Activated CD4-positive, CD25-positive, alpha-beta regulatory T cell treated with anti-CD3 and anti-CD28 coated beads, Interleukin-2, amount 50 U/mL, for 16 hours (primary cell): ENCODE results near the gene STX18.

Experiments
- DNase-seq: peaks from one replicate; pipeline ENCODE4 v3.0.0-alpha.2; 2020; ENCODE audit warnings: low read depth, low spot score

The STX18 gene

DNA sequence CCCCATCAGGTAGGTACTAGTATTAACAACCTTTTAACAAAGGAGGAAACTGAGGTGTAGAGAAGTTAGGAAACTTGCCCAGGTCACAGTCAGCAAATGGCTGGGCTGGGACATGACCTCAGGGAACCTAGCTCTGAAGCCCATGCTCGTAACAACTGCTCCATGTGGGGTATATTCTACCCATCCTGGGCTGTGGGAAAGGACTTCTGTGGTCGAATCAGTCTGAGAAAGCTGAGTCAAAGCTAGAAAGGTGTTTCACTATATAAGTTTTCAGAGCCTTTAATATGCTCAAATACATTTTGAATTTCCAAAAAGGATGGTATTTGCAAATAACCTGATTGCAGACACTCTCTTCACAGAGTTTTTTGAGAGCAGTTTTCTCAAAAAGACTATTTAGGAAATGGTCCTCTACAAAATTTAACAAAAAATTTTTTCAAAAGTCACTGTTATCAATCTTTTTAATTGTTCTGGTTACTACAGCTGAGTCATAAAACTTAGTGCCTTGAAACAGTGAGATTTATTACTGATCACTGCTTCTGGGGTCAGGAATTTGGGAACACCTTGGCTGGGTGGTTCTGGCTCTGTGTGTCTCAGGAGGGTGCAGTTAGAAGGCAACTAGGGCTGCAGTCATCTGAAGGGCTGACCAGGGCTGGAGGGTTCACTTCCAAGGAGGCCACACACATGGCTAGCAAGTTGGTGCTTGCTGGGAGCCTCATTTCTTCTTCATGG lies 101.4 kb downstream of the STX18 start:
- DNase-seq: no peak

GRCh38 chr4:4439782-4440181 lies 102.1 kb downstream of the STX18 start:
- no peak for DNase-seq

- DNase-seq: no peak
These were observed 103.0 kb downstream of the STX18 start for GRCh38 chr4:4438891-4439290.

DNA sequence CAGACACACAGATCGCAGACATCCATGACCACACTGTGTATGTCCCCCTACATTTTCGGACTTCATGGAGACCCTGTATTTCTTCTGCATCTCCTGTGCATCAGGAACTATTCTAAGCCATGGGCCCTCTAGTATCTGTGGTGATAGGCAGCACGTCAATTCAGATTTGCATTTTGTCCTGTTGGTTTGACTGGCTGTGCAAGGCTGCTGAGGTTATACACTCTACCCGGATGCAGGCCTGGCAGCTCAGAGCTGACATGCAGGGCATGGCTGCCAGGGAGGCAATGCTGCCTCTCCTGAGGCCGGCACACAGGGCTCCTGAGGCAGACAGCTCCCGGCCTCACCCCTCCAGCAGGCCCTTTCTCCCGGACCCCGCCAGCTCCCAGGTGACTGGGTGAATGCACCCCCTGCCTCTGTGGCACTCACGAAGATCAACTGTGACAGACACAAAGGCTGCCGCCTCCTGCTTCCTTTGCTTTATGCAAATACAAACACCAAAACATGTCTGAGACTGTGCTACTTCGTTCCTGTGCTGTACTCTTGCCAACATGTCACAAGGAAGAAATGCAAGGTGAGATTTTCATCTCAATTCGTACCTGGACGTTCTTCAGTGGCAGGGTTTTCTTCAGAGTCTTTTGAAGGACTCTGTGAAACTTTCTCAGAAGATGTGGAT lies 103.9 kb downstream of the STX18 start:
- no peak for DNase-seq

- no peak for DNase-seq
These were observed 105.5 kb downstream of the STX18 start for GRCh38 chr4:4436244-4436823.

GRCh38 chr4:4433941-4434340 lies 107.9 kb downstream of the STX18 start:
- no peak for DNase-seq

- DNase-seq: no peak
These were observed 109.3 kb downstream of the STX18 start for GRCh38 chr4:4432341-4433125.

DNA sequence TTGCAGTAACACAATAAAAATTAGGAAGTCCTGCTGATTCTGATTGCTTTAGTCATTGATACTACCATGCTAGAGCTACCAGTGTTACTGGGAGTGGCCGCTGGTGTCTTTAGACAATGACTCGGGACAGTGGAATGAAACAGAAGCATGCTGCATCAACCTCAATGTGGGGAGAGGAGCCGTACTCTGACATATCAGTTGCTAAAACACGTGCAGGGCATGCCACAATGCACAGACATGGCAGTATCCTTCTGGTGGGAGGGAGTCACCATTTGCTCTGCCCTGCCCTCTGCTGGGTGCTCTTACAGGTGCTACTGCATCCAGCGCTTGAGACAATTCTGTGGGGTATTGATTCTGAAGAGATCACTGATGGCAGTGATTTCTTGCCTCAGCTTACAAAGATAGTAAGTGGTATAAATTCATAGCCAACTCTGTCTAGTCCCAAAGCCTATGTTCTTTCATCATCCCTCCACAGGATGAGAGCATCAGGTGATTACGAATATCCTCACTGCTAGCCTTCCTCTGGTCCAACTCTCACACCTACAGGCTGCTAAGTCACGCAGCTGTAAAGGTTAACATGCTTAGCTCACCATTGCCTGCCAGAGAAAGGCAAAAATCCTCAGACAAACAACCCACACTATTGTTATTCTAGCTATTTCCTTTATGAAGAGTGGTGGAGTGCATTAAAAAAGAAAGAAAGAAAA lies 111.2 kb downstream of the STX18 start:
- no peak for DNase-seq

GRCh38 chr4:4428966-4429875 lies 112.6 kb downstream of the STX18 start:
- no peak for DNase-seq

DNA sequence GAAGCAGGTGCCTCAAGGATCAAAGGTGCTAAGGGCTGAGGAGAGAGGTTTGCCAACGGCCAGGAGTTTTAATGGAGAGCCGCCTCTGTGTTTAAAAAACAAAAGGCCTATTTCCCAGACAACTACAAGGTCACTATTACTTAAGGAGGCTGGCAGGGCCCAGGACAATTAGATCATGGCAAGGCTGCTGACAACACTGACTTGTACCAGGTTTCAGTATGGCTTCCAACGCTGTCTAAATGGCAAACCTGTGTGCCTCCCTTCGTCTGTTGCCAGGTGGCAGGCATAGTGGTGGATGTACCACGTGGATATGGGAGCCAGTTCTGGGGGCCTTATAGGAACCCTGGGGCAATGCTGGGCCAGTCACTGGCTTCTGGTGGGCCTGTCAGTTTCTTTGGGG lies 114.0 kb downstream of the STX18 start:
- DNase-seq: no peak

- no peak for DNase-seq
These were observed 114.6 kb downstream of the STX18 start for GRCh38 chr4:4427121-4427870.

GRCh38 chr4:4426511-4427120 lies 115.2 kb downstream of the STX18 start:
- DNase-seq: no peak

- no peak for DNase-seq
These were observed 116.2 kb downstream of the STX18 start for GRCh38 chr4:4425696-4426095.

DNA sequence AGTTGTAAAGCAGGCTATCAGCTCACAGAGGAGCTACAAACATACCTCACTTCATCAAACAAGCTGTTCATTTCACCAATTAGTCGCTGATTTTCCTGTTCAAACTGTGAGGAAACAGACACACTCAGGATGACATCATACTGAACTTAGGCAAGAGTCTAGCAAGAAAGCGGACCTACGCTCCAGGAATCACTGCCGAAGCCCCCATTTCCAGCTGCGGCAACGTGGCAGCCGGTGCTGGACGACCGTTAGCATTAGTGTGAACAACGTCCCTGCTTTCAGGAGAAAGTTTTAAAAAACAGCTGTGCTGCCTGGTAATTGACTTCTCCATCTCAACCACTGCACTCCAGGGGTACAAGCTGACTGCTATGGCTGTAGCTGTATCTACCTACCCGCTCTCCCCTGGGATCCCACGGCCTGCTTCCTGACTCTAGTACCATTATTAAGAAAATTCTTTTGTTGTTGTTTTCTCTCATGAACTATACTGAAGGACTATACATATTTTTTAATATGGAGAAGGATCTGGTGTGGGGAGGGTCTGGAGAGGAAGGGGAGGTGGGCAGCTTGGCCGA lies 116.6 kb downstream of the STX18 start:
- no peak for DNase-seq

DNA sequence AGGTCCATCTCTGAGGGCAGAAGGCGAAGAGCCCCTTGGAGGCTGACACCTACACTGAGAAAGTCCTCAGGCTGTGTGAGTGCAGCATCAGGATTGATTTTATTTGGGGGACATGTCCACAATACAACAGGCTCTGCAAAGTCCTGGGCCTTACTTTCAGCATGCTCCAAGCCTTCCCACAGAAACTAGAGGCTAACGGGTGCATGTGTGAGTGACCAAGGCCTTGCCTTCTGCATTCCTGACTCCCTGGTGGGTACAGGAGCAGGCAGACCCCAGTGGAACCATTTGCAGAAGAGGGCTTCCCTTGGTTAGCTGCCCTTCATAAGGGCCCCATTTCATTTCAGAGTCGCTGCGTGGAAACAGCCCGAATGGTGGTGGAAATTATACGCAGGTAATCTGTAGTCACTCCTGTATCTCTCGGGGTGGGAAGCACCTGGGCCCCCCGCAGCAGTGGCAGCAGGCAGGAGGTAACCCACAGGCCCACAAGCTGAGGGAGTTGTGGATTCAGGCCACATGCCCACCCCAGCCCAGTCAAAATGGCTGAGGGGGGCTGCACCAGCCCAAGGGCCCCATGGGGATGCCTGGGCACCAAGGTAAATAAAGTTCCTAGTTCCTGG lies 117.2 kb downstream of the STX18 start:
- no peak for DNase-seq

DNA sequence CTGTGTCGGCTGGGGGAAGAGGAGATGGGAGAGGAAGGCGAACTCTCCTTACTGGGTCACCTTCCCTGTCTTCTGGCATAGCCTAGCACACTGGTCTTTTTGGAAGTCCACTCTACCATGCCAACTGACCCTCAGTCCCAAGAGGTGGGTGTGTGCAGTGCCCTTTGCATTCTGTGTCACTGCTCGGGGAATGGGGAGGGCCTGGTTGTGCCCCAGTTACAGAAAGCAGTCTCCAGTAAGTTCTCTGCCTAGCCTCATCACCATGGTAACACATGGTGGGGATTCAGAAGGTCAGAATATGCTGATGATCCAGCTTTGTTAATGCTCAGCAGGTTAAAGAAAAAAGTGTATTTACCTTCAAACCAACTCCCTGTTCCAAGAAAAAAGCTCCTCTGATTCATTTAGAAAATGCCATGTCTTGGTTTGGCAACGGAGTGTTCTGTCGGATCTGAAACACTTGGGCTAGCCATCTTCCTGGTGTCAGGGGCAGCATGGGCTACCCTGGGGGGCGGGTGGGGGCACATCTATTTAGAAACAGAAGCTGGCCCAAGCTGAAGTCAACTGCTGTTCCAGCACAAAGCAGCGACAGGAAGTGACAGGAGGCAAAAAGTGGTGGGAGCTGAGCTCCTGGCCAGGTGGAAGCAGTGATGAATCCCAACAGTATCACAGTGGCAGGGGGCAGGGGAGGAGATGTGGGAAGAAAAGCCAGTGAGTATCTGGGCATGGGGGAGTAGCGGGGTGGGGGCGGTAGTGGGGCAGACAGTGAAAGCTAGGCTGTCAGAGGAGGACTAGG lies 117.9 kb downstream of the STX18 start:
- DNase-seq: no peak

DNA sequence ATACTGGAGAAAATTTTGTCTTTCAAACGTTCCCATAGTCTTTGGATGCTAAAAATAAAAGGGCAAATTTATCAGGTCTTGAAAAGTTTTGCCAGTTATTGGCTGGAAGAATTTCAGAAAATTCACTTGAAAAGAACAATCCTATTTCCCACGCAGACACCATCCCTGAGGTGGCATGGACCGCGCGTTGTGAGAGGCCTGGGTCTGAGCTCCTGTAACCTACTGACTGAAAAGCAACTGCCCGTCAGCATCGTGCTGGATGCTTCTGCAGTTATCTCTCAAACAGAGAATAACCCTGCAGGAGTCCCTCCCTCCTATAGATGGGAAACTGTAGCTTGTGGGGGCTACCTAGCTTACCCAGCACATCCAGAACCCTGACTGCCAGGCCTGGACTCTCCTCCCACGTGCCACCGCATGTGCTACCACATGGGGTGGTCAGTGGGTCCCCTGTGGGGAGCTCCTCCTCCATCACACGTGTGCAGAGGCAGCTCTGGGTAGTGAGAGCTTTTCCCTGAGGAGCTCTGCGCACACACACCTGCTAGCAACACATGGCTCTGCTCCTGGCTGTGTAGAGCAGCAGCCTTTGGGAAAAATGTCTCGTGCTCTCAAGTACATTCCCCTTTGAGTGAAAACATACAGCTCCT lies 118.9 kb downstream of the STX18 start:
- DNase-seq: no peak
